ENCODE measurements around the gene APH1A. TPM values are rescaled to one million over a fixed set of nuclear protein-coding genes. Genes with fewer than 3 reads are reported as not detected.

The APH1A gene
- total and polyA plus RNA-seq, 2 of the 13 experiments (the other 11 are each of a cell fraction or from before 2014, with no cell fraction given), result 114 to 130 TPM

DNA sequence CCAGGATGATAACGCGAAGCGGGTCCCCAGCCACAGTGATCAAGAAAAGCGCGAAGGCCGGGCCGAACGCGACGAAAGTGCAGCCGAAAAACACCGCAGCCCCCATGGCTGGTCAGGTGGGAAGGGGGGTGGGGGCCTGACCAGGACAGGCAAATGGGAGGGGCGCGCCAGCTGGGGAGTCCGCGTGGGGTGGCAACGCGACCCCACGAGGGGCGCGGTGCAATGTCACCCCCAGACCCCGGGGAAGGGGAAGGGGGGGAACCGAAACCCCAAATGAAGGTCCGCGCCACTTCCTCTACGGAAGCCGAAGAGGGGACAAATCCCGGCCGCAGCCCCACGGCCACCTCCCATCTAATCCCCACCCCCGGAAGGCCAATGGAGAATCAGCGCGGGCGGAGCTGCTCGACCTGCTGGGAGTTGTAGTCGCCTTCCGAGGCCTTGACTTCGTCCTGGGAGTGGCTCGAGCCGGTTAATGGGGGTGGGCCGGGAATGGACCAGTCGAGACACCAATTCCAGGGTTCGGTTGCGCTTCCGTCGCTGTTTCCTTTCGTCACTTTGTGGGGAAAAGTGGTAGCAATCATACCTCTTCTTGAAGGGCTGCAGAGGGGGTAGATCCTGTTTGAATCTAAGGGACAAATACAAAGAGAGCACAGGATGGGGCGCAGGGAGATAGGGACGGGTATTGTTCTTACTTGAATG lies at the start of gene APH1A (continued):
- 0 out of 2 replicates have a peak, but pooled peaks have one; percentile 67 for TF ChIP-seq ZSCAN30 (CRISPR knock-in tag; IDR thresholded peaks at IDR 0.05)
- TF ChIP-seq, protein P1, sequence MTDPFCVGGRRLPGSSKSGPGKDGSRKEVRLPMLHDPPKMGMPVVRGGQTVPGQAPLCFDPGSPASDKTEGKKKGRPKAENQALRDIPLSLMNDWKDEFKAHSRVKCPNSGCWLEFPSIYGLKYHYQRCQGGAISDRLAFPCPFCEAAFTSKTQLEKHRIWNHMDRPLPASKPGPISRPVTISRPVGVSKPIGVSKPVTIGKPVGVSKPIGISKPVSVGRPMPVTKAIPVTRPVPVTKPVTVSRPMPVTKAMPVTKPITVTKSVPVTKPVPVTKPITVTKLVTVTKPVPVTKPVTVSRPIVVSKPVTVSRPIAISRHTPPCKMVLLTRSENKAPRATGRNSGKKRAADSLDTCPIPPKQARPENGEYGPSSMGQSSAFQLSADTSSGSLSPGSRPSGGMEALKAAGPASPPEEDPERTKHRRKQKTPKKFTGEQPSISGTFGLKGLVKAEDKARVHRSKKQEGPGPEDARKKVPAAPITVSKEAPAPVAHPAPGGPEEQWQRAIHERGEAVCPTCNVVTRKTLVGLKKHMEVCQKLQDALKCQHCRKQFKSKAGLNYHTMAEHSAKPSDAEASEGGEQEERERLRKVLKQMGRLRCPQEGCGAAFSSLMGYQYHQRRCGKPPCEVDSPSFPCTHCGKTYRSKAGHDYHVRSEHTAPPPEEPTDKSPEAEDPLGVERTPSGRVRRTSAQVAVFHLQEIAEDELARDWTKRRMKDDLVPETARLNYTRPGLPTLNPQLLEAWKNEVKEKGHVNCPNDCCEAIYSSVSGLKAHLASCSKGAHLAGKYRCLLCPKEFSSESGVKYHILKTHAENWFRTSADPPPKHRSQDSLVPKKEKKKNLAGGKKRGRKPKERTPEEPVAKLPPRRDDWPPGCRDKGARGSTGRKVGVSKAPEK (CRISPR knock-in tag; IDR thresholded peaks at IDR 0.05; ENCODE audit: borderline replicate concordance), result no peak
- TF ChIP-seq AHR (CRISPR knock-in tag; IDR thresholded peaks at IDR 0.05), result no peak
- peak; percentile 93 for TF ChIP-seq KMT2A (CRISPR knock-in tag; IDR thresholded peaks at IDR 0.05)
- TF ChIP-seq SMYD3 (CRISPR knock-in tag; IDR thresholded peaks at IDR 0.05), result no peak
- TF ChIP-seq ZNF607 (CRISPR knock-in tag; IDR thresholded peaks at IDR 0.05; ENCODE audit: borderline replicate concordance), result 0 out of 2 replicates have a peak, but pooled peaks have one; percentile 54
- 0 out of 2 replicates have a peak, but pooled peaks have one; percentile 42 for TF ChIP-seq ZNF20 (CRISPR knock-in tag; IDR thresholded peaks at IDR 0.05)
- peak; percentile 71; the same call in 1 of the 2 replicates for TF ChIP-seq ZNF264 (CRISPR knock-in tag; IDR thresholded peaks at IDR 0.05)
- TF ChIP-seq, protein P2, sequence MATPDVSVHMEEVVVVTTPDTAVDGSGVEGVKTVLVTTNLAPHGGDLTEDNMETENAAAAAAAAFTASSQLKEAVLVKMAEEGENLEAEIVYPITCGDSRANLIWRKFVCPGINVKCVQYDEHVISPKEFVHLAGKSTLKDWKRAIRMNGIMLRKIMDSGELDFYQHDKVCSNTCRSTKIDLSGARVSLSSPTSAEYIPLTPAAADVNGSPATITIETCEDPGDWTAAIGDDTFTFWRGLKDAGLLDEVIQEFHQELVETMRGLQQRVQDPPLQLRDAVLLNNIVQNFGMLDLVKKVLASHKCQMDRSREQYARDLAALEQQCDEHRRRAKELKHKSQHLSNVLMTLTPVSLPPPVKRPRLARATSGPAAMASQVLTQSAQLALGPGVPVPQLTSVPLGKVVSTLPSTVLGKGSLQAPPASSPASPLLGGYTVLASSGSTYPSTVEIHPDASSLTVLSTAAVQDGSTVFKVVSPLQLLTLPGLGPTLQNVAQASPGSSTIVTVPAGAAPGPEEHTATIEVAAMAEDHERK (CRISPR knock-in tag; IDR thresholded peaks at IDR 0.05; ENCODE audit: low read depth), result peak; percentile 36; the same call in 1 of the 2 replicates
- no peak for TF ChIP-seq JUND (CRISPR knock-in tag; IDR thresholded peaks at IDR 0.05)
- TF ChIP-seq, protein P3, sequence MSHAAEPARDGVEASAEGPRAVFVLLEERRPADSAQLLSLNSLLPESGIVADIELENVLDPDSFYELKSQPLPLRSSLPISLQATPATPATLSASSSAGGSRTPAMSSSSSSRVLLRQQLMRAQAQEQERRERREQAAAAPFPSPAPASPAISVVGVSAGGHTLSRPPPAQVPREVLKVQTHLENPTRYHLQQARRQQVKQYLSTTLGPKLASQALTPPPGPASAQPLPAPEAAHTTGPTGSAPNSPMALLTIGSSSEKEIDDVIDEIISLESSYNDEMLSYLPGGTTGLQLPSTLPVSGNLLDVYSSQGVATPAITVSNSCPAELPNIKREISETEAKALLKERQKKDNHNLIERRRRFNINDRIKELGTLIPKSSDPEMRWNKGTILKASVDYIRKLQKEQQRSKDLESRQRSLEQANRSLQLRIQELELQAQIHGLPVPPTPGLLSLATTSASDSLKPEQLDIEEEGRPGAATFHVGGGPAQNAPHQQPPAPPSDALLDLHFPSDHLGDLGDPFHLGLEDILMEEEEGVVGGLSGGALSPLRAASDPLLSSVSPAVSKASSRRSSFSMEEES (CRISPR knock-in tag; IDR thresholded peaks at IDR 0.05), result peak; percentile 52; the same call in 1 of the 2 replicates
- TF ChIP-seq ZNF446 (CRISPR knock-in tag; IDR thresholded peaks at IDR 0.05), result no peak
- no peak for TF ChIP-seq SSRP1 (CRISPR knock-in tag; IDR thresholded peaks at IDR 0.05)
- TF ChIP-seq, protein P4, sequence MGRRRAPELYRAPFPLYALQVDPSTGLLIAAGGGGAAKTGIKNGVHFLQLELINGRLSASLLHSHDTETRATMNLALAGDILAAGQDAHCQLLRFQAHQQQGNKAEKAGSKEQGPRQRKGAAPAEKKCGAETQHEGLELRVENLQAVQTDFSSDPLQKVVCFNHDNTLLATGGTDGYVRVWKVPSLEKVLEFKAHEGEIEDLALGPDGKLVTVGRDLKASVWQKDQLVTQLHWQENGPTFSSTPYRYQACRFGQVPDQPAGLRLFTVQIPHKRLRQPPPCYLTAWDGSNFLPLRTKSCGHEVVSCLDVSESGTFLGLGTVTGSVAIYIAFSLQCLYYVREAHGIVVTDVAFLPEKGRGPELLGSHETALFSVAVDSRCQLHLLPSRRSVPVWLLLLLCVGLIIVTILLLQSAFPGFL (CRISPR knock-in tag; IDR thresholded peaks at IDR 0.05), result no peak
- TF ChIP-seq SAP130 (CRISPR knock-in tag; IDR thresholded peaks at IDR 0.05; ENCODE audit: low read depth), result peak; percentile 92
- TF ChIP-seq MAF1 (CRISPR knock-in tag; IDR thresholded peaks at IDR 0.05; ENCODE audit: borderline replicate concordance), result no peak
- no peak for TF ChIP-seq PRPF4 (IDR thresholded peaks at IDR 0.05; ENCODE audit: low read depth, low read length, poor library complexity, severe bottlenecking)
- TF ChIP-seq DNMT3B (CRISPR knock-in tag; conservative IDR thresholded peaks at IDR 0.05), result no peak
- TF ChIP-seq, protein P5, sequence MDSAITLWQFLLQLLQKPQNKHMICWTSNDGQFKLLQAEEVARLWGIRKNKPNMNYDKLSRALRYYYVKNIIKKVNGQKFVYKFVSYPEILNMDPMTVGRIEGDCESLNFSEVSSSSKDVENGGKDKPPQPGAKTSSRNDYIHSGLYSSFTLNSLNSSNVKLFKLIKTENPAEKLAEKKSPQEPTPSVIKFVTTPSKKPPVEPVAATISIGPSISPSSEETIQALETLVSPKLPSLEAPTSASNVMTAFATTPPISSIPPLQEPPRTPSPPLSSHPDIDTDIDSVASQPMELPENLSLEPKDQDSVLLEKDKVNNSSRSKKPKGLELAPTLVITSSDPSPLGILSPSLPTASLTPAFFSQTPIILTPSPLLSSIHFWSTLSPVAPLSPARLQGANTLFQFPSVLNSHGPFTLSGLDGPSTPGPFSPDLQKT (CRISPR knock-in tag; IDR thresholded peaks at IDR 0.05; ENCODE audit: borderline replicate concordance), result no peak
- no peak for TF ChIP-seq NFATC3 (CRISPR knock-in tag; IDR thresholded peaks at IDR 0.05)
- TF ChIP-seq KLF15 (CRISPR knock-in tag; IDR thresholded peaks at IDR 0.05; ENCODE audit: borderline replicate concordance), result no peak
- 0 out of 2 replicates have a peak, but pooled peaks have one; percentile 54 for TF ChIP-seq ZNF761 (CRISPR knock-in tag; conservative IDR thresholded peaks at IDR 0.05)

All from HepG2 (cell line).